Natural killer cell (primary cell): Measurements from ENCODE around the gene SETD3. TPM values are rescaled to one million over a fixed set of nuclear protein-coding genes. Genes with fewer than 3 reads are reported as not detected.

Experiments used
- ATAC-seq, 3 donors: fragments of 150-1000 bp in 2 of 3; fragments of 200-7000 bp in 1 of 3; cut with Tn5 transposase; 1 replicate in 1 of 3; 2 replicates in 2 of 3; pipeline ENCODE4 v1.10.0; 2021; ENCODE audit warnings: mild to moderate bottlenecking in 2 of 3, moderate library complexity in 2 of 3
- DNase-seq, 2 donors: peaks; one replicate each; pipeline versions ENCODE4 v3.0.0 to v3.0.0-alpha.2; 2013 to 2021; ENCODE audit warnings: mixed read lengths in 1 of 2
- H3K27ac ChIP-seq: one replicate; pipeline ENCODE4 v1.5.1; 2013; ENCODE audit warnings: mild to moderate bottlenecking, low read length
- H3K27me3 ChIP-seq: one replicate; pipeline ENCODE4 v1.6.1; 2013; ENCODE audit warnings: low read length; ENCODE audit not compliant: control insufficient read depth, insufficient read depth
- H3K36me3 ChIP-seq: one replicate; pipeline ENCODE4 v1.6.1; 2013; ENCODE audit warnings: low read length; ENCODE audit not compliant: control insufficient read depth, insufficient read depth
- H3K4me1 ChIP-seq: one replicate; pipeline ENCODE4 v1.6.1; 2013; ENCODE audit warnings: low read length; ENCODE audit not compliant: control insufficient read depth, insufficient read depth
- H3K4me3 ChIP-seq: one replicate; pipeline ENCODE4 v1.5.1; 2013; ENCODE audit warnings: low read length
- H3K9me3 ChIP-seq: one replicate; pipeline ENCODE4 v1.6.1; 2013; ENCODE audit warnings: low read length; ENCODE audit not compliant: control insufficient read depth, insufficient read depth
- H3K27ac Mint-ChIP-seq, 2 donors: one replicate each; pipeline ENCODE4 v1.8.0; 2022; ENCODE audit warnings: mild to moderate bottlenecking in 2 of 2, mixed read lengths in 2 of 2, moderate library complexity in 1 of 2
- H3K27me3 Mint-ChIP-seq, 2 donors: one replicate each; pipeline ENCODE4 v1.8.0; 2022; ENCODE audit warnings: low read depth in 2 of 2, mixed read lengths in 2 of 2
- H3K36me3 Mint-ChIP-seq: one replicate; pipeline ENCODE4 v1.8.0; 2022; ENCODE audit warnings: mixed read lengths
- H3K4me1 Mint-ChIP-seq, 2 donors: one replicate each; pipeline ENCODE4 v1.8.0; 2022; ENCODE audit warnings: mixed read lengths in 2 of 2
- H3K4me3 Mint-ChIP-seq: one replicate; pipeline ENCODE4 v1.8.0; 2022; ENCODE audit warnings: mild to moderate bottlenecking, moderate library complexity, mixed read lengths
- H3K9me3 Mint-ChIP-seq, 2 donors: one replicate each; pipeline ENCODE4 v1.8.0; 2022; ENCODE audit warnings: mixed read lengths in 2 of 2
- WGBS: methylation state at CpG from one replicate; pipeline ENCODE4 v1.1.7; 2013; ENCODE audit warnings: missing lambda C conversion rate; ENCODE audit not compliant: insufficient coverage; 5-methylcytosine and 5-hydroxymethylcytosine counted together
- intact Hi-C: fragments of 100-400 bp; cut with micrococcal nuclease; formaldehyde crosslinking; loops from one replicate; pipeline ENCODE4 v1.14.2; 2022
- total RNA-seq, 4 donors: library from RNA; stranded (reverse); fragments of 120-200 nt in 1 of 4; gene quantifications; one replicate each; pipeline versions ENCODE4 v1.2.3 to v1.2.4, GENCODE V29; 2013 to 2022
- TF ChIP-seq, protein P1 (sequence below): fragments of 200-600 bp; IDR thresholded peaks from one replicate; pipeline ENCODE4 v1.8.0; 2022; ENCODE audit warnings: antibody characterized with exemption

SETD3 gene
- total RNA-seq, 3 donors from 2014 or later (not counting 1 experiment from before 2014, with no cell fraction given), result 111 to 160 (median 137) TPM

DNA sequence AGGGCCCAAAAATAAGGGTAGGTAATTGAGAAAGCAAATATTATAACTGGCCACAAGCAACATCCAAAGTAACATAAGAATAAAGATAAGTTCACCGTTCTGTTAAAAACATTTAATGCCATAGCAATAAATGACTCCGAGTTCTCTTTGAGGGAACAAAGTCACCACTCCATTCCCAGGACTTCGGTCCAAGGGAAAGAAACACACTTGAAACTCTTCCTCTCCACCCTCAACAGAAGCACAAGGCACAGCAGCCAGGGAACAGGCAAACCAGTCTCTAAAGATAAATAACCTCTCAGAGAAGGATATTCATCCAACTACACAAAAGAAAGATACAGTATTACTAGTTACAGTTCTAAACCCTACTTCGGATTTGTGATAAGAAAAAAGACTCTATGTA, 2.5 kb downstream of the SETD3 start:
- no peak overlapping the region for H3K4me3 ChIP-seq
- peak overlapping the region; percentile 85 to 94 for H3K27ac Mint-ChIP-seq
- intact Hi-C loops, result no loop called here
- DNase-seq (no peak), ATAC-seq (no peak)
- peaks cover 69 to 76% of the 10 kb centered on the region in 2 donors for H3K4me1 Mint-ChIP-seq
- no peaks in the 10 kb centered on the region for H3K36me3 Mint-ChIP-seq
- peak overlapping the region; percentile 99 for H3K4me3 Mint-ChIP-seq
- H3K27ac ChIP-seq, result no peak overlapping the region
- H3K36me3 ChIP-seq, result peaks cover 1% of the 10 kb centered on the region
- H3K27me3 Mint-ChIP-seq, result no peaks in the 10 kb centered on the region
- peaks cover 18% of the 10 kb centered on the region for H3K4me1 ChIP-seq
- WGBS, result 94% methylated on average over 3 of the region's 4 CpGs
- no peaks in the 10 kb centered on the region for H3K27me3 ChIP-seq
- TF ChIP-seq, protein P1, sequence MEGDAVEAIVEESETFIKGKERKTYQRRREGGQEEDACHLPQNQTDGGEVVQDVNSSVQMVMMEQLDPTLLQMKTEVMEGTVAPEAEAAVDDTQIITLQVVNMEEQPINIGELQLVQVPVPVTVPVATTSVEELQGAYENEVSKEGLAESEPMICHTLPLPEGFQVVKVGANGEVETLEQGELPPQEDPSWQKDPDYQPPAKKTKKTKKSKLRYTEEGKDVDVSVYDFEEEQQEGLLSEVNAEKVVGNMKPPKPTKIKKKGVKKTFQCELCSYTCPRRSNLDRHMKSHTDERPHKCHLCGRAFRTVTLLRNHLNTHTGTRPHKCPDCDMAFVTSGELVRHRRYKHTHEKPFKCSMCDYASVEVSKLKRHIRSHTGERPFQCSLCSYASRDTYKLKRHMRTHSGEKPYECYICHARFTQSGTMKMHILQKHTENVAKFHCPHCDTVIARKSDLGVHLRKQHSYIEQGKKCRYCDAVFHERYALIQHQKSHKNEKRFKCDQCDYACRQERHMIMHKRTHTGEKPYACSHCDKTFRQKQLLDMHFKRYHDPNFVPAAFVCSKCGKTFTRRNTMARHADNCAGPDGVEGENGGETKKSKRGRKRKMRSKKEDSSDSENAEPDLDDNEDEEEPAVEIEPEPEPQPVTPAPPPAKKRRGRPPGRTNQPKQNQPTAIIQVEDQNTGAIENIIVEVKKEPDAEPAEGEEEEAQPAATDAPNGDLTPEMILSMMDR, result no peak
- no peaks in the 10 kb centered on the region for H3K9me3 ChIP-seq
- H3K9me3 Mint-ChIP-seq, result no peaks in the 10 kb centered on the region

DNA sequence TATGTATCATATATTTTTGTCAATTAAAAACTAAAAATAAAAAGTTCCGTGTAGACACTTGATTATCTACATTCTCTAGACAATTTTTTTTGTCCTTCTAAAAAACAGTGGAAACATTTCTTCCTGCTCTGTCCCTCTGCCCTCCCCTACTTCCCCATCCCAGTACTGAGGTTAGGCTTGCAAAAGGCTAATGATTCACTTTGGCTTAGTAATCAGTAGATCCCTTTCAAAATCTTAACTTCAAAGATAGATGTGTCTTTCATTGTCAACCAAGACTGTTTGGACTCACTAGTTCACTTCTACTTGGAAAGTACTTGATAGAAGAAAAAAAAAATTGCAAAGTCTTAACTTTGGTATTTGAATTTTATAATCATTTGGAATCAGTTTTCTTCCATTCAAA, 3.8 kb downstream of the SETD3 start:
- WGBS, result 56% methylated on average over 1 of the region's 1 CpG

DNA sequence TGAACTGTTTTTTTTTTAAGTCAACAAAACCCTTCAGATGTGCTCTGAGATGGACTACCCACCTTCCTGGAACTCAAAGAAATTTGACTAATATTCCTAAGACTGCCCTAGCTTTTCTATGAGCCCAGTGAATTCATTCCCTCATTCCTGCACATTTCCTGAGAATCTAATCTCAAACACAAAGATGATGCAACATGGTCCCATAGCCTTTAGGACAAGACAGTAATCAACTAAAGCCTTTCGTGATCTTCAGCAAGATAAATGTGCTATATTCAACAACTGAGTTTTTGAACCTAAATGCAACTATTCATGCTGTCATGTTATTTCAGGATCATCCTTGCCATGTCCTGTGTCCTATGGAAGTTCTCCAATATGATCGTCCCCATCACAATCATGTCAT, 5.0 kb downstream of the SETD3 start:
- DNase-seq, result no peak
- peaks cover 17% of the 10 kb centered on the region for H3K4me1 ChIP-seq
- H3K4me3 ChIP-seq, result no peak overlapping the region
- H3K9me3 ChIP-seq, result no peaks in the 10 kb centered on the region
- no peak overlapping the region for H3K4me3 Mint-ChIP-seq
- peaks cover 1% of the 10 kb centered on the region for H3K36me3 ChIP-seq
- H3K27me3 ChIP-seq, result no peaks in the 10 kb centered on the region
- TF ChIP-seq, protein P1, result no peak
- peaks cover 68 to 69% of the 10 kb centered on the region in 2 donors for H3K4me1 Mint-ChIP-seq
- peak overlapping the region in 1 of 2 donors; percentile 53 for H3K27ac Mint-ChIP-seq
- H3K36me3 Mint-ChIP-seq, result no peaks in the 10 kb centered on the region
- no peak overlapping the region for H3K27ac ChIP-seq
- no peaks in the 10 kb centered on the region for H3K27me3 Mint-ChIP-seq
- no peaks in the 10 kb centered on the region for H3K9me3 Mint-ChIP-seq
- intact Hi-C loops, result no loop called here
- WGBS, result 95% methylated on average over 1 of the region's 2 CpGs
- no peak for ATAC-seq

More for the DNA sequence above, 3.8 kb downstream of the SETD3 start:
- Histone ChIP-seq H3K9me3 (no peaks in the 10 kb centered on the region), H3K4me1 (peaks cover 14% of the 10 kb centered on the region), H3K4me3 (no peak overlapping the region), H3K27ac (no peak overlapping the region), H3K27me3 (no peaks in the 10 kb centered on the region), H3K36me3 (peaks cover 1% of the 10 kb centered on the region)
- Mint-ChIP-seq H3K4me1 (peaks cover 67 to 72% of the 10 kb centered on the region in 2 donors), H3K27me3 (no peaks in the 10 kb centered on the region), H3K4me3 (no peak overlapping the region), H3K27ac (peak overlapping the region; percentile 72 to 85), H3K9me3 (no peaks in the 10 kb centered on the region), H3K36me3 (no peaks in the 10 kb centered on the region)
- DNase-seq (no peak), ATAC-seq (no peak)
- intact Hi-C loops, result no loop called here
- TF ChIP-seq, protein P1, result no peak

GRCh38 chr14:99475179-99475578, 5.5 kb downstream of the SETD3 start:
- Mint-ChIP-seq H3K4me1 (peaks cover 73 to 74% of the 10 kb centered on the region in 2 donors), H3K36me3 (no peaks in the 10 kb centered on the region), H3K9me3 (no peaks in the 10 kb centered on the region), H3K4me3 (no peak overlapping the region), H3K27me3 (no peaks in the 10 kb centered on the region), H3K27ac (peak overlapping the region in 1 of 2 donors; percentile 53)
- 94% methylated on average over 9 of the region's 9 CpGs for WGBS
- H3K4me3 ChIP-seq, result no peak overlapping the region
- no peak for DNase-seq
- no peaks in the 10 kb centered on the region for H3K9me3 ChIP-seq
- H3K36me3 ChIP-seq, result peaks cover 1% of the 10 kb centered on the region
- TF ChIP-seq, protein P1, result no peak
- ATAC-seq, result no peak
- H3K27ac ChIP-seq, result no peak overlapping the region
- H3K4me1 ChIP-seq, result peaks cover 17% of the 10 kb centered on the region
- intact Hi-C loops, result no loop called here
- H3K27me3 ChIP-seq, result no peaks in the 10 kb centered on the region
